RCC 7860 (cell line): ENCODE data around the gene TTC28.
"Not testable (repeated sequence)": the region's sequence is repeated elsewhere in the genome, so short reads cannot be mapped to it uniquely, and the experiment has no call there.

ENCODE experiments used
- DNase-seq: peaks from one replicate; pipeline ENCODE4 v3.0.0-alpha.2; 2015; ENCODE audit warnings: low spot score
- FAIRE-seq: peaks from 2 replicates; lab custom pipeline; 2012; peaks lifted over from hg19 to GRCh38; lab: Jason Lieb, UNC

TTC28 gene

GRCh38 chr22:28169314-28169713 lies 510.3 kb downstream of the TTC28 start:
- not testable (repeated sequence) for FAIRE-seq

GRCh38 chr22:28155808-28156207 lies 523.8 kb downstream of the TTC28 start:
- DNase-seq, result no peak
- FAIRE-seq, result no peak

More at GRCh38 chr22:28169314-28169713, 510.3 kb downstream of the TTC28 start:
- DNase-seq, result not testable (repeated sequence)

DNA sequence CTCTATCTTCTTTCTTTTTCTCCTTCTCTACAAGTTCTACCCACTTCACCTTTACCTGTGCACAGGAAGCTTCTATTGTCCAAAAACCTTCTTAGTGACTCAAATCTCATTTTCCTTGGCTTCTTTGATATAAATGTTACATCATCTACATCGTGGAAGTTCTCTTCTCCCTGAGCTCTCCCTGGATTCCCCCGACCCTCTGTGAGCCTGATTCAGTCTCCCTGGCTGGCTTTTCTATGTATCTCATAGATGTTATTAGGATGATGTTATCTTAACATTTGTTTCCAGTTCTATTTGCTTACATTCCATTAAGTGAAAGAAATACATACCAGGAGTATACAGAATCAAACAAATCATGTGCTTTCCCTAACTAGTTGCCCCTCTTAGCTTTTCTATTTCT lies 524.8 kb downstream of the TTC28 start:
- DNase-seq, result no peak
- no peak for FAIRE-seq

DNA sequence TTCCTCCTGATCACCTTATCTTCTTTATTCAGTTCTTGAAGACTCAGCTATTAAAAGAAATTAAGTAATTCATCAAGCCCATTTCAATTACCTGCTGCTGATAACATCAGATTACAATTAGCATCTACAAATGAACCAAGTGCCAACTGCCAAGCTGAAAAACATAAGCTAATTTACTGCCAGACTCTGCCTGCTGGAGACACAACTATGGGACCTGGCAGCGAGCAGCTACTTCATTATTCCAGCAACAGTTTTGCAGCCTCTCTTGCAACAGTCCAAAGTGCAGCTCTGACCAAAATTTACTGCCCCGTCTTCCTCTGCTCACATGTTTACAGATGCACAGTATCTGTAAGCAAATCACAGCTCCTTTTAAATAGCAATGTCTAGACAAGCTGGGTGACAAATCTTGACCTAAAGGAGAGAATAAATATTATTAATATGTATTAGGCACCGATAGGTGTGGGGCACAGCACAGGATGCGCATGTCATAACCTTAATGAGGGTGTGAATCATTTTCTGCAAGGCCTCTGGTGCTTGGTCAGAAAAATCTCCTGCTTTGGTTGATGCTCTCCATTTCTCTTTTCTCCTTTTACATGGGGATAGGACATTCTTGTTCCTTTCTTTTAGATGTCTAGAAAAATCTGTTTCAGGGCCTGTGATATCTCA lies 528.4 kb downstream of the TTC28 start:
- DNase-seq, result no peak
- no peak for FAIRE-seq

DNA sequence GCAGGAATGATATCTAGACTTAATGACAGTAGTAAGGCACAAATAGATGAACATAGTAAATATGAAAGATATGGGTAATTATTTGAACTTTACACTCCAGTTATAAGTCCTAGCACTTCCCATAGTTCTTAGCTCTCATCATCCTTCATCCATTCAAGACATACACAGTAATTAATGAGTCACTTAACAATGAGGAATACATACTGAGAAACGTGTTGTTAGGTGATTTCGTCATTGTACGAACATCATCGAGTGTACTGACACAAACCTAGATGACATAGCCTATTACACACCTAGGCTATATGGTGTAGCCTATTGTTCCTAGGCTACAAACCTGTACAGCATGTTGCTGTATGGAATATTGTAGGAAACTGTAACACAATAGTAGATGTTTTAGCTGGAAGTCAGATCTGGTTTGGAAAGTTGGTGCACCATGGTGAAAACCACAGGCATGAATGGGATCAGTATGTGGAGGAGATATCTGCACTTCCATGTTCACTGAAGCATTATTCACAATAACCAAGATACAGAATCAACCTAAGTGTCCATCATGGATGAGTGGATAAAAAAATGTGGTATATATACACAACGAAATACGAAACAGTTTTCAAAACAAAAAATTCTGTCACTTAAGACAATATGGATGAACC lies 530.7 kb downstream of the TTC28 start:
- no peak for DNase-seq
- no peak for FAIRE-seq

DNA sequence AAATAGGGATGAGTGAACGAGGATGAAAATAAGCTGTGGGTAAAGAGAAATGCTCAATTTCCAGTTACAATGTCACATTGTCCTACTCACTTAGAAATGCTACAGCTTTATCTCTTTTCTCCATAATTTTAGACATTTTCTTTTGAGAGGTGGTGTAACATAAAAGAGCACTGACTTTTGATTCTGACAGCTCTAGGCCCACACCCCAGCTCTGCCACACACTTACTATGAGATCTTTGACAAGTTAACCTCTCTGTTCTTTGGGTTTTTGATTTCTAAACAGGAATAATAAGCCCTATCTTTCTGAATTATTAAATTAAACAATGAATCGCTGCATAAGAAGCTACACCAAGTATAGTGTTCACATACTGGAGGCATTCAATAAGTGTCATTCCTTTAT lies 532.2 kb downstream of the TTC28 start:
- FAIRE-seq (no peak), DNase-seq (no peak)

- DNase-seq, result no peak
- no peak for FAIRE-seq
Measured at GRCh38 chr22:28146401-28147314, 533.0 kb downstream of the TTC28 start.

DNA sequence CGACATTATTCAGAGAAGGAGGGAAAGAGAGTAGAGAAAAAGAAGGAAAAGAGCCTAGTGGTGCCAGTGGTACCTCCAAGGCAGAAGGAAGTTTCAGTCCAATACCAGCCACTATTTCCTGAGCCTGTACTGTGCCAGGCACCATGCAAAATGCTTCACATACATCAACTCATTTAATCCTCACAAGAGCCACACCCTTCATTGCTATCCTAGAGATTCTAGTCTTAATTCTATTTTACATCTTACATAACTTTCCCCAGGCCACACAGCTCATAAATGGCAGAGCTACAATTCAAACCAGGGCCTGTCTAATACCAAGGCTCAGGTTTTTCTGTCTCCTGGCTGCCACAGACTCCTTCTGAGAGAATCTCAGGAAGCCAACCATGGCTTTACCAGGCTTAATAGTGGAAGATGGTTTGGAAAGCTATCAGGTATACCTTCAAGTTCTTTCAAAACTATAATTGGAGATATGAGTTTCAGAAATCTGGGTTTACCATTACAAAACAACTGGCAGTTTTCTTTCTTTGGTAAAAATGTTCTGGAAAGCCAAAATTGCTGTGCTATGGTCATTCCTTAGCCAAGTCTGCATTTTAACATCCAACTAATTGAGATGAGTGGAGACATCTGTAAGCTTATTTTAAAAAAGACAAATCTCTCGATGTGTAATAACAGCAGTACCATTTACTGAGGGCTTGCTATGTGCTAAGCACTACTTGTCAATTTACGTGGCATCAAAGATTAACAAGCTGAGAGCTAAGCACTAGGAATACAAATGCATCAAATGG lies 535.5 kb downstream of the TTC28 start:
- FAIRE-seq, result no peak
- DNase-seq, result no peak

DNA sequence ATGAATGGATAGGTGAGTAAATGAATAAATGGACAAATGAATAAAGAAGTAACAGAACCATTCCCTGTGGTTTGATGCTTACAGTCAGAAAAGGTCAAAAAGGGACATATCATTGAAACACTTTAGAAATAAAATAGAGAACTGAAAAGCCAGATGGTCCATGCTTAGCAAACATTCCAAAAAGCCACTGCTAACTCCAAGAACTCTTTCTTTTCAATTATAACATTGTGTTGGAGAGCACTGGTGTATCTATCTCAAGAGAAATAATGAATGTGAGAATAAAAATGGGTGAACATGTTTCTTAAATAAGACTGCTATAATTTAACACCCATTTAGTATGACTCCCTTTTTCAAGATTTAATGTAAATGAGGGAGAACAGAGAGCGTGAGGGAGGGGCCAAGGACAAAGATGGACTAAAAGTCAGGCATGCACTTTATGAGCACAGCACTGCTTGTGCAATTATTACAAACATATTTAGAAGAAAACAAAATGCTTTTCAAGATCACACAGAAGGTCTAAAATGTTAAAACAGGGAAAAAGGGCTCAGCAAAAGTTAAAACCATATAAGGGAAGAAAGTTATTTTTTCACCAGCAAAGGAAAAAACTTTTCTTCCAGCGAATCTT lies 536.3 kb downstream of the TTC28 start:
- FAIRE-seq, result no peak
- no peak for DNase-seq

GRCh38 chr22:28142361-28142961 lies 537.2 kb downstream of the TTC28 start:
- DNase-seq, result peak; percentile 13

GRCh38 chr22:28141614-28142013 lies 538.0 kb downstream of the TTC28 start:
- peak; percentile 59 for FAIRE-seq
- DNase-seq, result no peak

More at GRCh38 chr22:28142361-28142961, 537.2 kb downstream of the TTC28 start:
- no peak for FAIRE-seq

DNA sequence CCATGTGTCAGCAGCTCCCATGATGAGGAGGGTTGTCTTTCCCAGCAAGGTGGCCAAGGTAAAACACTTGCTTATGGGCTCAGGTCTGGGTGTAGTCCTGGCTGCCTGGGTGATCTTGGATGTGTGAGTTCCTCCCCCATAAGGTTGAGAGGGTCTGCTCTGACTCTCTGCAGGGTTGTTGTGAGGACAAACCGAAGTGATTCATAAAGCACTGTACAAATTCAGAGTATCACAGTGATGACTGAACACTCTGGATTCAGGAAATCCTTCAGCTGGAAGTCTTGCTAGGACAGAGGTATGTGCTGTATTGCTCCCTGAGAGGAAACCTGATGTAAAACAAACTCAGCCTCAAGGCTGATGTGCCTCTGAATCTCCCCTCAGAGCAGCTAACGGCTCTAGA lies 539.7 kb downstream of the TTC28 start:
- DNase-seq, result peak; percentile 20
- FAIRE-seq, result no peak

GRCh38 chr22:28139516-28139915 lies 540.1 kb downstream of the TTC28 start:
- DNase-seq (no peak), FAIRE-seq (no peak)

DNA sequence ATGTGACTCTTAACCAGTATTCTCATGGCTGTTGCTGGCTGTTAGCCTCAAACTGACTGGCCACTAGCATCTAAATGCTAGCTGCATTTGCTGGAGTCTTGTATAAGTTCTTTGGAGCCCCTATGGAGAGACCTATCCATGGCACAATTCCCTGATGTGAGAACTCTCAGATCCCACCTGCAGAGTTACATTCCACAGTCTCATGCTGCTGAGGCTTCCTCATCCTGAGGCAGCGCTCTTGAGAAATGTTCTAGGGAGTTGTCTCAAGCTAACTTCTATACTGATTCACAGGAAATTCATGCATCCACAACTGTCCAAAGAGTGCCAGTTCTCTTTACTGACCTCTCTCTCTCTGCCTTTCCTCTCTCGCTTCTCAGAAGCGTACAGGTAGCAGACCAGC lies 542.6 kb downstream of the TTC28 start:
- FAIRE-seq (no peak), DNase-seq (no peak)

DNA sequence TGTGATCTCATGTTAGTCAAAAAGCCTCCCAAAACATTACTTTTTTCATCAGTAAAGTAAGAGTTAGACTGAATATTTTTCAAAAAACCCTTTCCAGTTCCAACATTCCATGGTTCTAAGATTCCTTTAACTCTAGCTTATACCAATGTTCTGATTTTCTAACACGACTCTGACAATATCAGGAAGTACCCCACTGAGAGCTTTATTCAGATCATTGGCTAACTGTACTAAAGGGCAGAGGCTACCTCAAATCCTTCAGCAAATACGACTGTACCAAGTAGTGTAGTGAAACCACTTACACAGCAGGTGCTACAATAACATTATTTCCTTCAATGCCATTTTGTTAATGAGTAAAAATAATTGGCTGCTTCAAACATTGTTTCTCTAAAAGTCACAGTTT lies 547.2 kb downstream of the TTC28 start:
- FAIRE-seq, result no peak

DNA sequence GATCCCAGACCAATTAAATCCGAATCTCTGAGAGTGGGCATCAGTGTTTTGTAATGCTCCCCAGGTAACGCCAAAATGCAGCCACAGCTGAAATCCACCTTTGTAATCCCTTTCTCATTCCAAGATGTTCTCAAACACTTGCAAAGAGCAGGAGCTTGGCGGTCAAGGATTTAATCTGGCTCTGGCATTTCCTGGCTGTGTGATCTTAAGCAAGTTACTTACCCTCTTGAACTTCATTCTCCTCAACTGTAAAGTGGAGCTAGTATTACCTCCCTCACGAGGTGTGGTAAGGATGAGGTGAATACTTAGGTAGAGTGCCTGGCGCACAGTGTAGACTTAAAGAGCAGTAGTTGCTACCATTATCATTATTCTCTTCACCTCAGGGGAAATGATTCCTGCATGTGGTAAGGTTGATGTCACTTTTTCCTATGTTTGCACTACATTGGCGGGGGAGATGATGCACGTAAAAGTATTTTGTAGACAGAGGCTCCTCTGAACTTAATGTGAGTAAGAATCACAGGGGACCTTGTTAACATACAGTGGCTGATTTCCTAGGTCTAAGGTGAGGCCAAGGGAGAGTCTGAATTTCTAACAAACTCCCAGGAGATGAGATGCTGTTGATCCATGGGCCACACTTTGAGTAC lies 550.2 kb downstream of the TTC28 start:
- FAIRE-seq, result no peak

More for the DNA sequence above, 547.2 kb downstream of the TTC28 start:
- no peak for DNase-seq

GRCh38 chr22:28128827-28129226 lies 550.8 kb downstream of the TTC28 start:
- no peak for FAIRE-seq

More for the DNA sequence above, 550.2 kb downstream of the TTC28 start:
- no peak for DNase-seq

GRCh38 chr22:28125799-28126198 lies 553.8 kb downstream of the TTC28 start:
- no peak for FAIRE-seq
- no peak for DNase-seq

More at GRCh38 chr22:28128827-28129226, 550.8 kb downstream of the TTC28 start:
- DNase-seq, result no peak
